HG02678 (cell line): ENCODE measurements around the gene GTPBP1.

Source experiments
- ATAC-seq: cut with Tn5 transposase; IDR thresholded peaks from one replicate; pipeline ENCODE4 v1.9.1; 2021; ENCODE audit warnings: mild to moderate bottlenecking, moderate library complexity; ENCODE audit not compliant: unreplicated experiment

Gene GTPBP1

GRCh38 chr22:38782402-38783094 is 76.8 kb downstream of the GTPBP1 start:
- no peak for ATAC-seq
